GM21423 (cell line): ENCODE data around the gene ANXA10.
"Not testable (repeated sequence)": the region's sequence is repeated elsewhere in the genome, so short reads cannot be mapped to it uniquely, and the experiment has no call there.

Source experiments
- ATAC-seq: cut with Tn5 transposase; IDR thresholded peaks from one replicate; pipeline ENCODE4 v1.9.1; 2021; ENCODE audit warnings: mild to moderate bottlenecking, moderate library complexity; ENCODE audit not compliant: unreplicated experiment

Gene ANXA10

GRCh38 chr4:168153596-168154440, 61.5 kb downstream of the ANXA10 start:
- peak; percentile 92 for ATAC-seq

DNA sequence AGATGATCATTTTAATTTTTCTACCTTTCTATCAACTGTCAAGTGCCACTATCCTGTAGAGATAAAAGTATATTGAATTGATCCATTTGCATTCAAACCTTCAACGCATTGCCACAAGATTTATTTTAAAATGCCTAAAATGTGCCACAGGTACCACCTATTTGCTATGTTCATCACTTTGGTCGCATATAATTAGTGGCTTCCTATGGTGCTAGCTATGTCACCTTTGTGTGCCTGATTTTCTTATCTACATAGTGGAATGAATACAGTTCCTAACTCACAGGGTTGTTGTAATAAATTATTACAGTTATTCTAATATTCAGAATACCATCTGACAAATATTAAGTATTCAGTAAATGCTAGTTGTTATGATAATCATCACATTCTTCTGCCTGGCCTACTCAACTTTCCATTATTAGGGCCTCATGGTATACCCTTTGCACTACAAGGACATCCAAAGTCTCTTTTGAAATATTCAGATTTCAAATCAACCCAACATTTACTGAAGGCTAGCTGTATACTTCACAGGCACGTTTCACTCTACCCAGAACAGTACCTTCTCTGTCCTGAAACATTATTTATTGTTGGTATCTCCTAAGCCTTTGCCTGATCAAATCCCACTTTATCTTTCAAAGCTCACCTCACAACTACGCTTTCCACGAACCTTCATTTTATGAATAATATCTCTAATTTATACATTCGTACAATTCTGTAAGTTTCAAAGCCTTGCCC, 62.4 kb downstream of the ANXA10 start:
- no peak for ATAC-seq

GRCh38 chr4:168162604-168163003, 70.3 kb downstream of the ANXA10 start:
- no peak for ATAC-seq

DNA sequence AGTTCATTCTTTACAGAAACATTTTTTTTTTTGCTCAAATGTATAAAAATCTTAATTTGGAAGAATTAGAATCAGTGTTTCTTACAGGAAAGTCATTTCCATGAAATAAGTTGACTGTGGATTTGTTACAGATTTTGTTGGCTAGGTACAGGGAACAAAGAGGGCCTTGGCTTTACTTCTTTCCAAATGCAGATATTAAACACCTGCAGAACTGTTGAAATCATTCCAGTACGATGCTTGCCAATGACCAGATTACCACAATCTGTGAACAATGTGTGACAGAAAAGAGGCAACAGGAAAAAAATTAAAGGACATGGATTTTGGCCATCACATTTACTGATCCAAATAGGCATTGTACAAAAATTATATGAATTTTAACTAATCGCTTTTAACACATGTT, 70.8 kb downstream of the ANXA10 start:
- ATAC-seq = no peak

DNA sequence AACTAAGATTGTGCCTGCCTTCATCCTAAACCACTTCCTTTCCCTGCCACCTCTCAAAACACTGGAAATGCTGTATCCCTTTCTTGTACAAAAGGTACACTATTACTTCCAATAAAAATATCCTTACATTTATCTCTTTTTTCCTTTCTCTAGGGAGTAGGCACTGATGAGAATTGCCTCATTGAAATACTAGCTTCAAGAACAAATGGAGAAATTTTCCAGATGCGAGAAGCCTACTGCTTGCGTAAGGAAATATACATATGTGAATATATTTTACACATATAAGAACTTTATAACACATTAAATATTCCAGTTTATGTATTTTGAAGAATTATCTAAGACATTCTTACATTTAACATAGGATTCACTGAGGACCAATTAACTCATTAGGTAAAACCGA, 71.7 kb downstream of the ANXA10 start:
- ATAC-seq = no peak

DNA sequence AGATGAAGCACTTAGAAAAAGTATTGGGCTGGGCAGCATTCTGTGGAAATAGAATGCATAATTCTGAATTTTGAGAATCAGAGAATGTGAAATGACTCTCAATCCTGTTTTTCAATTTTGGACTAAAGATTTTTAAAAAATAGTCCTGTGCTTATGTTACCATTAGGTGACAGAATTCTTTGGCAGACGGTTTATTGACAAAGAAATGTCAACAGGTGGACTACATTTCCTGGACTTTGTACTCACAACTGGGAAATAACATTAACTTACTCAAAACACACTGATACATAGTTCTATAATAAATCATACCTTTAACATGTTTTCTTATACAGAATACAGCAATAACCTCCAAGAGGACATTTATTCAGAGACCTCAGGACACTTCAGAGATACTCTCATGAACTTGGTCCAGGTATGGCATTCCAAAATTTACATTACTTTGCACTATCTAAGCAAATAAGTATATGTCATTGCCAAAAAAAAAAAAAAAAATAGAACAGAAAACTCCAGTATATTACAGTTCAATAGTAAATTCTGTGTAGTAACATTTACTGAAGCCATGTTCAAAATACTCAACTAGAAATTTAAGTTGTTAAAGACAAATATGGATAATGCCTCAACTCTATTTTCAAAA, 72.7 kb downstream of the ANXA10 start:
- no peak for ATAC-seq

DNA sequence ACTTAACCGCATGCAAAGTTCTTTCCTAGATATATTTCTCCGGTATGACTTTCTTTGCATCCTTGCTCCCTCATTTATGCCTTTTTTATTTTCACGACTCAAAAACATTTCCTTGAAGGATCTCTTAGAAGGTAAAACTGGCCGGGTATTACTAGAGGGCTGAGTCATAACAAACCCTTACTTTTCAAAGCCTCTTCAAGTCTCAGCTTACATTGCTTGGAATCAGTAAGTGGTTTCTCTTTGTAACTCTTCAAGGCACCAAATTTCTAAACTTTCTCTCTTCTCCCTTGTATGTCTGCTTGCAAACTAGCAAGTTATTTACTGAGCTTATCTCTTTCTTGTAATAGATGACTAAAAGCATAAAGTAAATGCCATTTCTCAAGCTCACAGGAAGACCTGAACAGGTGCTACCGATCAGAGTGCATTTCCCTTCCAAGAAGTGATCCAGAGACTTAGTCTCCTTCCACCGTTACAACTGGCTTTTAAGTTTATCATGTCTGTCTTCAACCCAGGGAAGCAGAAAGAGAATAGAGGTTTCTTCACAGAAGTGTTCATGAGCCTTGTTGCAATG, 75.5 kb downstream of the ANXA10 start:
- ATAC-seq = no peak

GRCh38 chr4:168174308-168174707, 82.0 kb downstream of the ANXA10 start:
- ATAC-seq = no peak

DNA sequence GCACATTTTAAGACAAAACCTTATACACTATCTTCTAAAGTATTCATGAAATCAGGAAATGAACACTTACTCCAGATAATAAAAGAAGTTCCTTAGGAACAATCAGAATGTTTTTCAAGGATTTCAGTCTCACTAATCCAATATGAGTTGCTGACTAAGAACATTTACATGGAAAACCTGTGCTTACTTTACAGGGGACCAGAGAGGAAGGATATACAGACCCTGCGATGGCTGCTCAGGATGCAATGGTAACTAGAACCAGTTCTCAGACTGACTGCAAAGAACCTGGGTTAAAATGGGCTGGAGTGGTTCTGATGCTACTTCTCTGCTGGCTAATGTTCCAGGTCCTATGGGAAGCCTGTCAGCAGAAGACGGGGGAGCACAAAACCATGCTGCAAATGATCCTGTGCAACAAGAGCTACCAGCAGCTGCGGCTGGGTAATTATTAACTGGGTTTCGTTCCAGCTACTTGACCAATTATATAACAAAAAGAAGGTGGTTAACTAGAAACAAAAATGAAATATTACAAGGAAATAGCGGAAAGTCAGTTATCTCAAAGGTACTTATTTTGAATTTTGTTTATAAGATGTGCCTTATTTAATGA, 85.3 kb downstream of the ANXA10 start:
- no peak for ATAC-seq

- ATAC-seq = no peak
These were observed 91.6 kb downstream of the ANXA10 start for GRCh38 chr4:168183717-168184571.

- peak; percentile 77 for ATAC-seq
These were observed 96.4 kb downstream of the ANXA10 start for GRCh38 chr4:168188754-168189153.

DNA sequence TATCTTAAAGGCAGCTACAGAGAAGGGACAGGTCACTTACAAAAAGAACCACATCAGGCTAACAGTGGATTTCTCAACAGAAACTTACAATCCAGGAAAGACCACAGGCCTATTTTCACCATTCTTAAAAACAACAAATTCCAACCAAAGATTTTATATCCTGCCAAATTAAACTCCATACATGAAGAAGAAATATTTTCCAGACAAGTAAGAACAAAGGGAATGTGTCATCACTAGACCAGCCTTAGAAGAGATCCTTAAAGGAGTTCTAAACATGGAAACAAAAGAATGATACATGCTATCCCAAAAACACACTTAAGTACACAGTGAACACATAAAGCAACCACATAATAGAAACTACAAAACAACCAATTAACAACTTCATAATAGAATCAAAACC, 105.6 kb downstream of the ANXA10 start:
- ATAC-seq = no peak

- peak; percentile 53 for ATAC-seq
These were observed 107.1 kb downstream of the ANXA10 start for GRCh38 chr4:168199260-168199957.

DNA sequence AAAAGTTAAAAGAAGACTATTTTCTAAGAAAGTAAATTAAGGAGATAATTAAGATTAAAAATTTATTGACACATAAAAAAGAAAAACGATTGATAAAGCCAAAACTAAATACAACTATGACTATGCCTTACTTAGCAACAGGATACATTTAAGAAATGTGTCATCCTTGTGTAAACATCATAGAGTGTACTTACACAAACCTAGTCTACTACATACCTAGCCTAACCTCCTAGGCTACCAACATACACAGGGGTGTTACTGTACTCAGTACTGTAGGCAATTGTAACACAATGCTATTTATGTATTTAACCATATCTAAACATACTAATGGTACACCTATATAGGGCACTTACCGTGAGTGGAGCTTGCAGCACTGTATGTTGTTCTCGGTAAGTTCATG, 108.3 kb downstream of the ANXA10 start:
- no peak for ATAC-seq

- ATAC-seq = no peak
These were observed 111.0 kb downstream of the ANXA10 start for GRCh38 chr4:168203233-168203911.

DNA sequence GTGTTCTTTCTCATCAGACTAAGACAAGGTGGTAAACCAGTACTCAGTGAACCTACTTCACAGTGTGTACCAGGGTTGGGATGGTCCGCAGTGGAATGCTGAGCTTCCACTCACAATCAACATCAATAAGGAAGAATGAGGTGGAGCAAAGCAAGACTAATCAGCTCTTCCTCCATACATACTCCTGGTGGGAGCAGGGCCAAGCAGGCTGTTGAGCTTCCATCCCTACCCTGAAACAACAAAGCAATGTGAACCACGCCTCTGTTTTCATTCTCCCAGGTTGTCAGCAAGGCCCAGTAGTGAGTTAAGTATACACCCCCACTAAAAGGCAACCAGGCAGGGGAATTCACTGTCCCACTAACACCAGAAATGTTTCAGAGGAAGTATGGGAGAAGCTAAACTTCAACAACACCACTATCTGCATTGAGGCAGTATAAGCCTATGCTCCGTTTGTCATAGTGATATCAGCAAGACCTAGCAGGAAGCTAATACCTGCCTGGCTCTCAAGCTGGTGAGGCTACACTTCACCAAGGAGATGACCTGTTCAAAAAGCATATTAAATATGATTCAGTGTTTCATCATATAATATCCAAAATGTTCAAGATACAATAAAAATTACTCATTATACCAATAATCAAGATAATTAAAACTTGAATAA, 116.7 kb downstream of the ANXA10 start:
- no peak for ATAC-seq

DNA sequence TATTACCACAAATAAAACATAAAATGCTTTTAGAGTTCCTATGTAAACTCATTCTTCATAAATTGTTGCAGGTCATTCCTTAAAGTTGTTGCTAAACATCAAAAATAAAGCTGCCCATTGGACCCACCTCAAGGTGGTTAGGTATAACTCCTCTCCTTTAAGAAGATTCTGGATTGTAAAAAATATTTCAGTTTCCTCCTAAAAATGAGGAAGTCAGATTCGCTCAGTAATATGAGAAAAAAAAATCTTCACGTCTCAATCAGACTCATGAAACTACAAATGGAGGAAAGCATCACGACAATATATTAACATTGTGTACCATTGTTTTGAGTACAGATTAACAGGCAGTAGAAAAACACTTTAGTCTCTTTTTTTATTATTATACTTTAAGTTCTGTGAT, 120.3 kb downstream of the ANXA10 start:
- ATAC-seq = no peak

GRCh38 chr4:168213511-168213910, 121.2 kb downstream of the ANXA10 start:
- not testable (repeated sequence) for ATAC-seq
